GM12878 (cell line): ENCODE data around the gene GSAP. TPM values are rescaled to one million over a fixed set of nuclear protein-coding genes. Genes with fewer than 3 reads are reported as not detected.

Experiments used
- ATAC-seq: fragments of 200-7000 bp; cut with Tn5 transposase; 3 replicates; pipeline ENCODE4 v1.9.1; 2020; ENCODE audit warnings: mild to moderate bottlenecking, moderate library complexity
- BruUV-seq: library from RNA; stranded (reverse); fragments of 400-500 nt; replicated peaks from 2 replicates; lab custom pipeline; 2021; lab: Mats Ljungman, UMichigan
- CTCF ChIA-PET: fragments of 300-600 bp; sonication (Branson Sonifier 250); formaldehyde crosslinking; extraction: SDS; loops from one replicate; lab custom pipeline; 2021; ENCODE audit warnings: inconsistent platforms; lab: Yijun Ruan, JAX
- POLR2A ChIA-PET: fragments of 350-600 bp; formaldehyde crosslinking; extraction: SDS; loops from one replicate; lab custom pipeline; 2021; ENCODE audit warnings: inconsistent platforms; lab: Charles Lee
- RAD21 ChIA-PET: fragments of 300-600 bp; sonication (Branson Sonifier 250); formaldehyde crosslinking; loops from one replicate; lab custom pipeline; 2023; ENCODE audit warnings: antibody characterized with exemption; ENCODE audit not compliant: unreplicated experiment; lab: Charles Lee
- SMC1A ChIA-PET: fragments of 300-600 bp; sonication (Branson Sonifier 250); formaldehyde crosslinking; loops from one replicate; lab custom pipeline; 2023; ENCODE audit not compliant: unreplicated experiment, uncharacterized antibody; lab: Charles Lee
- DNase-seq: peaks from one replicate; pipeline ENCODE4 v3.0.0-alpha.2; 2011; ENCODE audit warnings: low read depth, low spot score
- FAIRE-seq: peaks from 3 replicates; lab custom pipeline; 2011; peaks lifted over from hg19 to GRCh38; lab: Jason Lieb, UNC
- H2AFZ ChIP-seq: 2 replicates; pipeline ENCODE4 v1.6.0; 2011; ENCODE audit warnings: low read depth, low read length, control low read depth; ENCODE audit not compliant: control insufficient read depth
- H3K27ac ChIP-seq: 2 replicates; pipeline ENCODE4 v1.5.1; 2011; ENCODE audit warnings: control low read depth; ENCODE audit not compliant: control insufficient read depth, insufficient read depth
- H3K27me3 ChIP-seq, 2 experiments: replicated peaks in 1 of 2; 2 replicates each; pipeline versions ENCODE4 v1.6.0 to v1.6.1; 2011; ENCODE audit warnings: low read length in 1 of 2; ENCODE audit not compliant: control insufficient read depth in 2 of 2, insufficient read depth in 2 of 2
- H3K36me3 ChIP-seq, 2 experiments: 2 replicates each; pipeline ENCODE4 v1.5.1; 2011; ENCODE audit warnings: low read length in 1 of 2; ENCODE audit not compliant: control insufficient read depth in 2 of 2, insufficient read depth in 2 of 2
- H3K4me1 ChIP-seq: 2 replicates; pipeline ENCODE4 v1.6.1; 2011; ENCODE audit warnings: mild to moderate bottlenecking, low read length, moderate library complexity, mixed read lengths; ENCODE audit not compliant: control insufficient read depth, insufficient read depth
- H3K4me2 ChIP-seq: 2 replicates; pipeline ENCODE4 v1.6.0; 2011; ENCODE audit warnings: control low read depth; ENCODE audit not compliant: control insufficient read depth, insufficient read depth
- H3K4me3 ChIP-seq: fragments of 200-600 bp; sonication (generic); 2 replicates; pipeline ENCODE4 v1.5.1; 2016
- H3K79me2 ChIP-seq: 2 replicates; pipeline ENCODE4 v1.6.0; 2011; ENCODE audit warnings: low read length; ENCODE audit not compliant: control insufficient read depth, insufficient read depth
- H3K9ac ChIP-seq: 2 replicates; pipeline ENCODE4 v1.8.0; 2011; ENCODE audit warnings: low read length, control low read depth, mixed read lengths; ENCODE audit not compliant: control insufficient read depth, insufficient read depth
- H3K9me3 ChIP-seq: replicated peaks from 3 replicates; pipeline ENCODE4 v1.5.1; 2011; ENCODE audit warnings: mild to moderate bottlenecking, low read length; ENCODE audit not compliant: control insufficient read depth, insufficient read depth
- H4K20me1 ChIP-seq: 2 replicates; pipeline ENCODE4 v1.6.0; 2011; ENCODE audit not compliant: control insufficient read depth, insufficient read depth
- BACH1 ChIP-seq: fragments of 450-650 bp; IDR thresholded peaks from 2 replicates; pipeline ENCODE4 v1.6.1; 2017; ENCODE audit warnings: mild to moderate bottlenecking, borderline replicate concordance
- CHD1 ChIP-seq: IDR thresholded peaks from 2 replicates; pipeline ENCODE4 v1.6.1; 2012; ENCODE audit warnings: low read depth, low read length, improper control_type of control experiment
- EP300 ChIP-seq, 2 experiments: fragments of 150-350 bp in 1 of 2; IDR thresholded peaks; 2 replicates each; pipeline ENCODE4 v1.6.1; 2011 to 2012; ENCODE audit warnings: low read depth in 2 of 2, low read length in 2 of 2, borderline replicate concordance in 1 of 2, improper control_type of control experiment in 1 of 2, inconsistent platforms in 1 of 2; ENCODE audit not compliant: control insufficient read depth in 1 of 2
- IKZF2 ChIP-seq, 2 experiments: fragments of 450-650 bp; IDR thresholded peaks; 2 replicates each; pipeline ENCODE4 v1.6.1; 2017; ENCODE audit warnings: mild to moderate bottlenecking in 2 of 2, moderate library complexity in 2 of 2
- LARP7 ChIP-seq: fragments of 450-650 bp; IDR thresholded peaks from 2 replicates; pipeline ENCODE4 v1.6.1; 2017; ENCODE audit warnings: mild to moderate bottlenecking
- MEF2A ChIP-seq: IDR thresholded peaks from 2 replicates; pipeline ENCODE4 v1.6.1; 2011; ENCODE audit warnings: low read depth, mild to moderate bottlenecking, low read length, moderate library complexity; ENCODE audit not compliant: insufficient read depth
- PML ChIP-seq: IDR thresholded peaks from 2 replicates; pipeline ENCODE4 v1.6.1; 2012; ENCODE audit warnings: low read length, inconsistent platforms
- RAD51 ChIP-seq: fragments of 450-650 bp; IDR thresholded peaks from 2 replicates; pipeline ENCODE4 v1.6.1; 2016; ENCODE audit warnings: moderate library complexity, mild to moderate bottlenecking, inconsistent platforms
- RCOR1 ChIP-seq: conservative IDR thresholded peaks from 2 replicates; pipeline ENCODE4 v1.6.1; 2012; ENCODE audit warnings: low read depth, low read length, improper control_type of control experiment
- RELA ChIP-seq: fragments of 450-650 bp; IDR thresholded peaks from 2 replicates; pipeline ENCODE4 v1.8.0; 2014; ENCODE audit warnings: borderline replicate concordance; ENCODE audit not compliant: partially characterized antibody
- SMAD5 ChIP-seq: IDR thresholded peaks from 2 replicates; pipeline ENCODE4 v1.6.1; 2016; ENCODE audit warnings: antibody characterized with exemption, low read depth
- STAT1 ChIP-seq: fragments of 450-650 bp; conservative IDR thresholded peaks from 2 replicates; pipeline ENCODE4 v1.6.1; 2014; ENCODE audit warnings: antibody characterized with exemption, mild to moderate bottlenecking
- YY1 ChIP-seq: IDR thresholded peaks from 2 replicates; pipeline ENCODE4 v1.6.1; 2011; ENCODE audit warnings: low read depth, mild to moderate bottlenecking, low read length
- WGBS: methylation state at CpG from one replicate; pipeline ENCODE4 v1.1.6; 2016; ENCODE audit warnings: low lambda C conversion rate; ENCODE audit not compliant: insufficient replicate concordance, insufficient coverage; ENCODE audit errors: missing lambda C conversion rate; 5-methylcytosine and 5-hydroxymethylcytosine counted together
- in situ Hi-C: fragments of 300-500 bp; cut with MboI; formaldehyde crosslinking; loops from 9 replicates; pipeline ENCODE4 v1.14.3; 2018; ENCODE audit warnings: mixed read lengths
- intact Hi-C: fragments of 100-400 bp; cut with micrococcal nuclease; formaldehyde crosslinking; loops from one replicate; pipeline ENCODE4 v1.14.2; 2022; ENCODE audit not compliant: unreplicated experiment
- polyA plus RNA-seq, 11 experiments: library from polyadenylated mRNA; depleted of rRNA in 4 of 11; unstranded in 6 of 11; stranded (reverse) in 5 of 11; fragments of >200 nt; fragmentation: Nextera tagmentation in 4 of 11; fragmentation: Illumina TruSeq in 1 of 11; extraction: Ambion mirVana in 4 of 11; extraction: Trizol in 1 of 11; gene quantifications; 1 replicate in 1 of 11; 2 replicates in 10 of 11; pipeline versions ENCODE4 v1.2.1 to v1.2.3, GENCODE V29; 2011 to 2016; ENCODE audit warnings: inconsistent platforms in 2 of 11, missing spikeins in 2 of 11, low read depth in 1 of 11
- total RNA-seq, 4 experiments: library from RNA; depleted of rRNA in 3 of 4; stranded (reverse); fragments of >200 nt in 3 of 4; fragmentation: Illumina TruSeq in 1 of 4; extraction: Trizol in 1 of 4; gene quantifications; 2 replicates each; pipeline versions ENCODE4 v1.2.1 to v1.2.3, GENCODE V29; 2013 to 2021
- TF ChIP-seq, protein P1 (sequence below): fragments of 450-650 bp; IDR thresholded peaks from 2 replicates; pipeline ENCODE4 v1.6.1; 2017; ENCODE audit warnings: low read depth, mild to moderate bottlenecking, moderate library complexity
- TF ChIP-seq, protein P2 (sequence below): IDR thresholded peaks from 2 replicates; pipeline ENCODE4 v1.6.1; 2011; ENCODE audit warnings: mild to moderate bottlenecking, low read depth, low read length, moderate library complexity; ENCODE audit not compliant: insufficient replicate concordance

GSAP gene
- total and polyA plus RNA-seq, 10 of the 15 experiments (the other 5 are each of a cell fraction or from before 2014, with no cell fraction given) = 6.6 to 38.1 (median 21.8) TPM

DNA sequence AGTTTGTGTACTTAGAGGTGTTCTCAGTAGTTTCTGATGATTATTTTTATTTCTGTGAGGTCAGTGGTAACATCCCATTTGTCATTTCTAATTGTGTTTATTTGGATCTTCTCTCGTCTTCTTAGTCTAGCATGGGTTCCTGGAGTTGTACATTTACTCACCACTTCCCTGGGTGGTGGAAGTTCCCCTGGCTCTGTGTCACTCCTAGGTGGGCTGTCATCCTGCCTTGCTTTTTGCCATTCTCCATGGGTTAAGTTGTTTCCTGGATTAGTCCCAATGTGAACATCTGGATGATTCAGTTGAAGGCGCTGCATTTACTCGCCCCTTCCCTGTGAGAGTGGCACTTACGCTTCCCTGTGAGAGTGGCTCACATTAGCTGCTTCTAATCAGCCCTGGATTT, 48.2 kb downstream of the GSAP start:
- no peaks in the 10 kb centered on the region for H3K4me1 ChIP-seq
- no peak overlapping the region for H3K4me3 ChIP-seq
- FAIRE-seq (no peak), ATAC-seq (no peak), DNase-seq (no peak)
- H3K79me2 ChIP-seq = no peaks in the 10 kb centered on the region
- H3K9me3 ChIP-seq = no peaks in the 10 kb centered on the region
- no peaks in the 10 kb centered on the region for H4K20me1 ChIP-seq
- ChIA-PET CTCF (interaction anchor here (0.7 to 1.3 kb wide), 5 partner anchors 12 to 392 kb away, joined by 3 to 4 read pairs (median 3); no protein-coding TSS in a partner anchor), SMC1A (interaction anchor here (1.1 to 1.2 kb wide), 3 partner anchors 16 to 286 kb away, joined by 3 to 4 read pairs (median 3); no protein-coding TSS in a partner anchor), POLR2A (no interaction called here), RAD21 (no interaction called here)
- no TSS peak for BruUV-seq
- no peak overlapping the region for H3K4me2 ChIP-seq
- no peak overlapping the region for H3K9ac ChIP-seq
- H2AFZ ChIP-seq = no peak overlapping the region
- in situ Hi-C loops (no loop called here), intact Hi-C loops (no loop called here)
- 100% methylated on average over 4 of the region's 4 CpGs for WGBS
- TF ChIP-seq BACH1 = no peak
- TF ChIP-seq CHD1 = no peak
- no peak for TF ChIP-seq EP300 (IDR thresholded peaks at IDR 0.05; ENCODE audit: borderline replicate concordance in 1 of 2, control insufficient read depth in 1 of 2, low read depth in 2 of 2, low read length in 2 of 2)
- TF ChIP-seq STAT1 = no peak
- no peak for TF ChIP-seq RAD51
- TF ChIP-seq LARP7 = no peak
- TF ChIP-seq, protein P1, sequence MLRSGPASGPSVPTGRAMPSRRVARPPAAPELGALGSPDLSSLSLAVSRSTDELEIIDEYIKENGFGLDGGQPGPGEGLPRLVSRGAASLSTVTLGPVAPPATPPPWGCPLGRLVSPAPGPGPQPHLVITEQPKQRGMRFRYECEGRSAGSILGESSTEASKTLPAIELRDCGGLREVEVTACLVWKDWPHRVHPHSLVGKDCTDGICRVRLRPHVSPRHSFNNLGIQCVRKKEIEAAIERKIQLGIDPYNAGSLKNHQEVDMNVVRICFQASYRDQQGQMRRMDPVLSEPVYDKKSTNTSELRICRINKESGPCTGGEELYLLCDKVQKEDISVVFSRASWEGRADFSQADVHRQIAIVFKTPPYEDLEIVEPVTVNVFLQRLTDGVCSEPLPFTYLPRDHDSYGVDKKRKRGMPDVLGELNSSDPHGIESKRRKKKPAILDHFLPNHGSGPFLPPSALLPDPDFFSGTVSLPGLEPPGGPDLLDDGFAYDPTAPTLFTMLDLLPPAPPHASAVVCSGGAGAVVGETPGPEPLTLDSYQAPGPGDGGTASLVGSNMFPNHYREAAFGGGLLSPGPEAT = no peak
- no peak for TF ChIP-seq RELA
- no peak for TF ChIP-seq IKZF2 (IDR thresholded peaks at IDR 0.05)
- TF ChIP-seq RCOR1 = no peak
- no peak for TF ChIP-seq PML
- no peak for TF ChIP-seq YY1
- TF ChIP-seq SMAD5 = no peak
- TF ChIP-seq MEF2A = no peak
- TF ChIP-seq, protein P2, sequence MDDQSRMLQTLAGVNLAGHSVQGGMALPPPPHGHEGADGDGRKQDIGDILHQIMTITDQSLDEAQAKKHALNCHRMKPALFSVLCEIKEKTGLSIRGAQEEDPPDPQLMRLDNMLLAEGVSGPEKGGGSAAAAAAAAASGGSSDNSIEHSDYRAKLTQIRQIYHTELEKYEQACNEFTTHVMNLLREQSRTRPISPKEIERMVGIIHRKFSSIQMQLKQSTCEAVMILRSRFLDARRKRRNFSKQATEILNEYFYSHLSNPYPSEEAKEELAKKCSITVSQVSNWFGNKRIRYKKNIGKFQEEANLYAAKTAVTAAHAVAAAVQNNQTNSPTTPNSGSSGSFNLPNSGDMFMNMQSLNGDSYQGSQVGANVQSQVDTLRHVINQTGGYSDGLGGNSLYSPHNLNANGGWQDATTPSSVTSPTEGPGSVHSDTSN = no peak
- H3K27ac ChIP-seq = no peak overlapping the region
- H3K27me3 ChIP-seq = no peaks in the 10 kb centered on the region
- H3K36me3 ChIP-seq = no peaks in the 10 kb centered on the region
